Activated CD4-positive, alpha-beta T cell treated with anti-CD3 and anti-CD28 coated beads, Interleukin-2, amount 50 U/mL, for 16 hours (primary cell): ENCODE results near the gene ALDH1A3.

Experiments used
- DNase-seq: peaks from one replicate; pipeline ENCODE4 v3.0.0-alpha.2; 2020

The ALDH1A3 gene

DNA sequence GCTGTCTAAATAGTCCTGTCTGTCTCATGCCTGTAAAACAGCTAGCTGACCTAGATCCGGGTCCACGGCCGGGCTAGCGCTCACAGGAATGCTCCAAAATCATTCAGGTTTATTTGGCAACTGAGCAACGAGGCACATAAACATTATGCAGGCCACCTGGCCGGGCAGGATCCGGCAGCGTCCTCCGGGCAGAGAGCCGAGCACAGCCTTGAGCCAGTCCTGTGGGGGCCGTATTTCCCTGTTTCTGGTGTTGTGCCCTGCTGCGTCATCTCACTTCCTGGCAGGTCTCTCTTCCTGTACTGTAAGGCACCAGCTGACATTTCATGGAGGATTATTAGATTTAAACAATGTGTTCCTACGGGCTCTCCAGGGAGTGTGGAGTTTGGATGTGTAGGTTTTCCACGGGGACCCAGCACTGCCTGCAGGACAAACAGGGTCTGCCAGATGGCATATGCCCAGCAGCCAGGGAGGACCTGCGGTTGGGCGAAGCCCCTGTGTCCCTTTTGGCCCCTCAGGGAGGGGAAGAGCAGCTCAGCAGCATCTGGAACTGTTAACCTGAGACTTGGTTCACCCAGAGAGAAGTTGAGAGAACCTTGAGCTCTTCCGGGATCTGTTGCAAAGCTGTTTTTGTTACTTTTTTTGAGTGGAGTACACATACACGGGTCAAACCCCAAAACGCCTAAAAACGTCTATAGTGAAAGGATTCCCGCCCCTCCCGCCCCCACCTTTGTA lies 23.0 kb downstream of the ALDH1A3 start:
- no peak for DNase-seq

- no peak for DNase-seq
Measured at GRCh38 chr15:100903168-100903554, 23.5 kb downstream of the ALDH1A3 start.

DNA sequence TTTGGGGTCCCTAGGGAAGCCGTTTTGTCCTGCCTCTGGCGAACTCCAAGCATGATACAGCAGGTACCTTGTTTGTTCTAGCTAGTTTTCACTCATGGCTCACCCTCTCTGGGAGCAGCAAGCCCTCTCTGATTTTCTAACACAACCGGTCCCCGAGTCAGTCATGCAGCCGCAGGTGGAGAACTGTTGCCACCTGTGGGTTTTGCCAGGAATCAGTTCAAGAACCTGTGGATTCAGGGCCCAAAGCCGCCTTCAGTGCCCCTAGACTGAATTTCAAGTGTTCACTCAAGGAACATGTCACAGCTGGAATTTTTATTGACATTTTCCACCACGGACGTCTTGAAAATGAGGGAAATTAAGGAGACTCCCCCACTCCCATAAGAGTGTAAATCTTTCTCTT lies 26.2 kb downstream of the ALDH1A3 start:
- DNase-seq, result no peak

DNA sequence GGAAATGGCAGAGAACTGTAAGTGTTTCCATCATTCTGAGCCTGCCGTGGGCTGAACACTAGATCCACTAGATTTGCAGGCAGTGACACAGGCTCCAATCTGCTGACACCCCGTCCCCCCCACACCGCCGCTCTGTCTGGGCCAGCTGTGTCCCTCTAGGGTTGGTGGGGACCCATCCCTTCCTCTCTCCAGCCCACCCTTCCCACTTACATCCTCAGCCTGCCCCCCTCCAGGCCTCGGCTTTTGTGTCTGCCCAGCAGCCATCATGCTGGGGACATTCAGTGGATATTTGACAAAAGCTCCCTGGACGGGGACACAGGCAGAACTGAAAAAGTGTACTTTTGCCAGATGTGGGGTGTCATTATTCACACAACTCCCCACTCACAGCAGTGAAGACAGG lies 28.8 kb downstream of the ALDH1A3 start:
- no peak for DNase-seq

DNA sequence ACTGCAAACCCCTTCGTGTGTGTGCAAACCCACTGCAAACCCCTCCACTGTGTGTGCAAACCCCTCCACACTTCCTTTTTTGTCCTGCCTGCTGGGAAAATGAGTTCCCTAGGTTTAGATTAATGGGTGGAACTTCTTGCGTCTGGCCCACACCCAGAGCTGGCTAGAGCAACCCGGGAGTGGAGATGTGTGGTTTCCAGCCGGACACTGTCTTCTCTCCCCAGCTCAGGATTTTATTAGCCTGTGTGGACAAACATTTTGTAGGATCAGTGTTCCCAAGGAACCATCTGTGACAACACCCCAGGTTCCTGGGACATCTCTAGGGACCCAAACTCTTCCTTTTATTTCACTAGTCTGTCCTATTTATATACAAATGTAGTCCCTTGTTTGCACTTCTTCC lies 29.9 kb downstream of the ALDH1A3 start:
- no peak for DNase-seq

DNA sequence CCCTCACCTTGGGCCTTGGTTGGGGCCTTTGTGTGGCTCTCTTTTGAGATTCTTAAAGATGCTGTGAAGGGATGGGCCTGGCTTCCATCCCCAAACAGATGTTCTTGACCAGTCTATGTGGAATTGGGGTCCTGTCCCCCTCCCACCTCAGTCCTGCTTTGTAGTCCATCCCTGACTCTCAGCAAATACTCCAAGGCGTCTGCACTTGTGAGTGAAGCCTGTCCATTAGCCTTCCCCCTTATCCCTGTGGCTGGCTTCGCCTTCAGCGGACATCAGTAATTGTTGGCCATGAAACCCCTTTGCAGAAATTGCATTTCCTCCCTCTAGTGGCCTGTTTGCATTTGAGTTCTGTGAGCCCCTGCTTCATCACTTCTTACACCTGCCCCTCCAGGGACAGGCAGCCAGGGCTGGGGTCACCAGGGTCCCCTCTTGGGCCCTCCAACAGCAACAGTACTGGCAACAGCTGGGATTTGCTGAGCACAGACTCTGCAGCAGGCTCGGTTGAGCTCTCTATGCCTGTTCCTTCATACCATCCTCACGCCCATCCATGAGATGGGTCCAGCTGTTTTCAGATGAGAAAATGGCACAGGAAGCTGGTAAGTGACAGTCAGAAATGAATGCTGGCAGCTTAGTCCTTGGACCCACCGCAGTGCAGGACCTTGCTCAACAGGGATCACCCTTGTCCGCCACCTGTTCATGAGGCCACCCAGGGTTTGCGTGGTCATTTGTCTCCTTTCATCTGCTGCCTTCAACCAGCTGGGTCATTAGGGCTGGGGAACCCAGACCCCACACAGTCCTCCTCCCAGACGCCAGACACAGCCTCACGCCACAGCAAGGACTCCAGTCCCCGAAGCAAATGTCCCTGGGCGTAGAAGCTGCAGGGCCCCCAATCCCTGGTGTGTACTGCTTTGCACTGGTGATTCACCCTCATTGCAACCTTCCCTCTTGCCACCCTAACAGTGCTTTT lies 30.6 kb downstream of the ALDH1A3 start:
- DNase-seq, result no peak

DNA sequence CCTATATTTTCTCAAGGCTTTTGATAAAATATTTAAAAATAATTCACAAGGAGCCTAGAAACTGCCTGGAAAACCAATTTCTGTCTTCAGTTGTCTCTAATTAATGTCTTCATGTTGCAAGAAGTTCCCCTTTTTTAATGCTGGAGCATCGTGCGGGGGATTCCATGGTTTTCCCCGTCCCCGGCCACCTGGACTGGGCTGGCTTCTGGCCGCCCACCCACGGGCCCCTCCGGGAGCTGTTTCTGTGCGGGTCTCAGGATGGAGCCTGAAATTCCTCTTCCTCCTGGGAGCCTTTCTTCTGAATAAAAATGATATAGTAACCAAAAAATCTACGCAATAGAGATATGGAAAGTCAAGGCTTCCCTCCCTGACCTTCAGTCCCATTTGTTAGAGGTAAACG lies 31.5 kb downstream of the ALDH1A3 start:
- DNase-seq, result no peak

GRCh38 chr15:100913961-100914360 lies 34.3 kb downstream of the ALDH1A3 start:
- no peak for DNase-seq

DNA sequence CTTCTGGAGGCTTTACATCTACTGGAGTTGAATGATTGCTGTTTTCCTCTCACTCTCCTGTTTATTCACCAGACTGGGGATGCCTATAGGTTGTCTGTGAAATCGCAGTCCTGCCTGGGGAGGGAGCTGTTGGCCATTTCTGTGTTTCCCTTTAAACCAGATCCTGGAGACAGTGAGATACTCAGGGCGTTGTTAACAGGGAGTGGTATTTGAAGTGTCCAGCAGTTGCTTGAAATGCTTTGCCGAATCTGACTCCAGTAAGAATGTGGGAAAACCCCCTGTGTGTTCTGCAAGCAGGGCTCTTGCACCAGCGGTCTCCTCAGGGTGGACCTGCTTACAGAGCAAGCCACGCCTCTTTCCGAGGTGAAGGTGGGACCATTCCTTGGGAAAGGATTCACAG lies 35.2 kb downstream of the ALDH1A3 start:
- DNase-seq, result no peak

DNA sequence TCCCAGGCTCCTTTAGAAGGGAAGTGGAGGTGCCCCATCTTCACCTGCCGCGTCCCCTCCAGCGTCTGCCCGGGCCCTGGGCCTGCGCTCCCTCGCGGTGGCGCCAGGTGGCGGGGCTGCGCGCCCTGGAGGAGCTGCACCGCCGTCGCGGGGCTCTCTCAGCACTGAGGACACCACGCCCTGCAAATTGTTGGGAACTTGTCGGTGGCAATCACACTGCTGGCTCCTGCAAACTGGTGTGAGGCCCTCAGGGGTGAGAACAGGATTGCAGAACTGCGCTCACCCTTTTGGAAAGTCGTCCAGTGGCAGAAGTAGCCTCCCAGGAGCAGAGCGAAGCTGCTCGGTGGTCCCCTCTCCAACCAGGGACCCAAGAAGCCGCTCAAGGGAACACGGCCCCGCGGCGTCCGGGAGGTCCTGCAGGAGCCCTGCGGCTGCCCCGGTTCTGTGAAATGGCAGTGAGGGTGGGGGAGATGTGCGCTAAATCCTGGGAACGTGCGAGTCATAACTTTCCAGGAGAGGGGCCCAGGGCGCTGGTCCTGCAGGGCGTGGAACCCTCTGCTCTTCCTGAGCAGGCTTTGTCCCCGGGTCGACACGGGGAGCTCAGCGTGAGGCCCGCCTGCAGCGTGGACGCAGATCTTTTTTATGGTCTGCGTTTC lies 38.5 kb downstream of the ALDH1A3 start:
- peak; percentile 74 for DNase-seq

- DNase-seq, result no peak
Measured at GRCh38 chr15:100918690-100919480, 39.3 kb downstream of the ALDH1A3 start, which contains the start of gene LRRK1. TSS of gene LRRK1 (plus strand) at chr15:100919357. CDS start at chr15:100924633, 5,276 bp downstream.

DNA sequence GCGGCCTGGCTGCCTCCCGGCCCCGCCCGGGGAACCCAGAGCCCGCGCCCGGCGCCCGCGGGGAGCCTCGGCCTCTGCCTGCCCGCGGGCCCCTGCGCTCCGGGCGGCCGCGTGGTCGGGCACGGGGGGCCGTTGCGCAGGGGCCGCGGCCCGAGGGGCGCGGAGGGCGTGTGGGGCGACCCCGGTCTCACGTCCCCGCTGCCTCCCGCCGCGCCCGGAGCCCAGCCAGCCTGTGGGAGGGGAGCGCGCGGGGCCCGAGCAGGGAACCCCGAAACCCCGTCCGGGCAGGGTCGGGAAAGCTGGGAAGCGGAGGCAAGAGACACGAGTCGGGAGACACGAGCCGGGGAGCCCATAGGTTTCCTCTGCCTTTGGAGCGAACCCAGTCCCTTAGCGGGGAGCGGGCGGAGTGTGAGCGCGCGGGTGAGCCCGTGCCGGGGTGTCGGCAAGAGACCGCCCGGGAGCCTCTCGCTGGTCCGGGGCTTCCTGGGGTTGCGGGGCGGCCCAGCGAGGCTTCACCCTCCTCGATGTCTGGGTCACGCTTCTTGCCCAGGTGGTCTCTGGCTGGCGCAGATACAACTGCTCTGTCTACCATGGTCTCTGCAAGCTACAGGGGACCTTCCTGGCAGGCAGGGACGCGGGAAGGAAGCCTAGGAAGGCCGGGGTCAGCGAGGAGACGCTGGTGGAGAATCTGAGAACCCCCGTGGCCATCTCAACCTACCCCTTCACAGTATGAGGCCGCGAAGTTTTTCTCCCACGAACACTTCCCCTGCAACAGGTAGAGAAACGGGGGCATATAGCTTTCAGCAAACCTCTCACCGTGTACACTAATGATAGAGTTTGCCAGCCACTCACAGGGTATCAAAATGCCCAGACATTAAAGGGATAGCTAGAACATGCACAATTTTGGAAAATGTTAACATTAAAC lies 40.1 kb downstream of the ALDH1A3 start:
- no peak for DNase-seq

- DNase-seq, result no peak
Measured at GRCh38 chr15:100920516-100921135, 41.0 kb downstream of the ALDH1A3 start.

GRCh38 chr15:100922192-100923040 lies 42.8 kb downstream of the ALDH1A3 start:
- no peak for DNase-seq

GRCh38 chr15:100923076-100923475 lies 43.4 kb downstream of the ALDH1A3 start:
- no peak for DNase-seq

GRCh38 chr15:100923902-100924301 lies 44.3 kb downstream of the ALDH1A3 start:
- DNase-seq, result no peak

- DNase-seq, result no peak
Measured at GRCh38 chr15:100924436-100924835, 44.8 kb downstream of the ALDH1A3 start.

GRCh38 chr15:100925480-100925879 lies 45.8 kb downstream of the ALDH1A3 start:
- DNase-seq, result no peak

DNA sequence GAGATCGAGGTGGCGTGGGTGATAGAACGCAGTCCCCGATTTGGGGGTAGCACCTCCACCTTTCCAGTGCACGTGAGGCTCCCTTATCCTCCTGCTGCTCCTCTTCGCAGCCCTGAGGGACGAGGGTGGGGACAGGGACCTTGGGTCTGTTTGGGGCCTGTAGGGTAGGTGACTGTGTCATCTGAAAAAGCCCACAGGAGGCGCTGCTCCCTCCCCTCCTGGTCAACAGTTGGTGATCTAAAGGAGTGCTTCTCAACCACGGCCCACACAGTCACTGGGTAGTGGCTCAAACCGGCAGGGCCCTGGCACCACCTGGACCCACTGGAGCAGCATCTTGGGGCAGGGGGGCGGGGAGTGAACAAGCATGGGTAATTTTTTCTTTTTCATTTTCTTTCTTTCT lies 46.6 kb downstream of the ALDH1A3 start:
- no peak for DNase-seq
